ENCODE data around the gene RGS6. TPM values are rescaled to one million over a fixed set of nuclear protein-coding genes. Genes with fewer than 3 reads are reported as not detected.
A peak's percentile ranks its signal among the peaks of the same experiment; 100 is the strongest.

Gene RGS6
- total RNA-seq, 1 experiment from 2014 or later: not detected

DNA sequence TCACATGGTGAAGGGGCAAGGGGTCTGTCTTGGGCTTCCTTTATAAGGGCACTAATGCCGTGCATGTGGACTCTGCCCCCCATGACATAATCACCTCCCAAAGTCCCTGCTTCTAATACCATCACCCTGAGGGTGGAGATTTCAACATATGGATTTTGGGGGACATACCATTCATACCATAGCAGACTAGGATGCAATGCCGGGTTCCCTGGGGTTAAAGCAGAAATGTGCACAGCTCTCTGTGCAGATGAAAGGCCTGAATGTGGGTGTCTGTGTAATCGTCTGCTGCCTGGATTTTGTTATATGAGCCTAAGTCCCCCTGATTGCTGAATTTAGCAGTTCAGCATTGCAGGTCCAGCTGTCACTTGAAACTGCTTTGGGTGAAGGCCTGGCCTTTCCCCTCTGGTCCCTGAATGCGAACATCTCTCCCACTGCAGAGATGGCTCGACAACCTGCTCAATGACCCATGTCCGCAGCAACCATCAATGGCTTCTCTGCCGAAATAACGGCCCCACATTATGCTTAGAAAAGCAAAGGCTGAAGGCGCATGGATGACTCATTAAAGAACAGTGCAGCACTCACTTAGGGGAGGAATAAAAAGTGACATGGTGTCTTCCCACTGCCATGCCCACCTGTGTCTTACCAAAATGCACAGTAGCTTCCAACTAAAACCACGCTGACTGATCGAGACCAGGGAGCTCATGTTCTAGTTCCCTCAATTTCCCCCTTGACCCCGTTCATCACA lies 675.3 kb downstream of the RGS6 start:
- no peak for DNase-seq (ENCODE audit: low read depth)

DNA sequence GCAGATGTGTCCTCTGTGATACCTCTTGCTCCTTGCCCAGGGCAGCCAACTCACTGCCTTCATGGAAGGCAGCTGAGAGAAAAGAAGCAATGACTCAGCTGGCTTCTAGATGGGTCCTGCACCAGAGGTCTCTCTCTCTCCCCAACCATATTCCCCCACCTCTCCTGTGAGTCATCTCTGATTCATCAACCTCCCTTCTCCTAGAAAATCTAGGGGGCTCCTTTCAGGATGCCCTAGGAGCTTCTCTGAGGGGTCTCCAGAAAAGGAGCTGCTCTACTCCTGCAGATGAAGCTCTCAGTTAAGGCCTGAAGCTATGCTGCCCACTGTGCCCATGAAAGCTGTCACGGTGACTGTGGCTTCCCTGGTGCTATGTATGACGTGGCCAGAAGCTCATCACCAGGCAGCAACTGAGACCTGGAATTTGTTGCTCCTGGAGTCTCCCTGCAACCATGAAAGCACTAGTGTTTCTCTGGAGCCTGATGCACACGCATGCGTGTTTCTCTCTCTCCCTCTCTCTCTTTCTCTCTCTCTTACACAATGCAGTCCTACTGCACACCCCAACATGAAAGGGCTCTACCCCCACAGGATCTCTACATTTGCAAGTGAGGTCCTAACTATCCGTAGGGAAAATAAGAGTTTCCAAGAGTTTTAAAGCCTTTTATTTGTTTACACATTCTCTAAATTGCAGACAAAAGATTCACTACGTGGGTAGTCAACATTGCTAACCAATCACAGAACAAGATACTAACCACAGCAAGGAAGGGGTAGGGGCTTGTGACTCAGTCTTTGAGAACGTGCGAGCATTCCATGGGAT lies 676.4 kb downstream of the RGS6 start:
- peak; percentile 90 for DNase-seq (ENCODE audit: low read depth)

GRCh38 chr14:72609205-72609916 lies 677.1 kb downstream of the RGS6 start:
- DNase-seq (ENCODE audit: low read depth): no peak

GRCh38 chr14:72610096-72610830 lies 678.0 kb downstream of the RGS6 start:
- no peak for DNase-seq (ENCODE audit: low read depth)

- peak; percentile 67 for DNase-seq (ENCODE audit: low read depth)
These were observed 678.6 kb downstream of the RGS6 start for GRCh38 chr14:72610831-72611200.

- DNase-seq (ENCODE audit: low read depth): no peak
These were observed 679.3 kb downstream of the RGS6 start for GRCh38 chr14:72611506-72611905.

DNA sequence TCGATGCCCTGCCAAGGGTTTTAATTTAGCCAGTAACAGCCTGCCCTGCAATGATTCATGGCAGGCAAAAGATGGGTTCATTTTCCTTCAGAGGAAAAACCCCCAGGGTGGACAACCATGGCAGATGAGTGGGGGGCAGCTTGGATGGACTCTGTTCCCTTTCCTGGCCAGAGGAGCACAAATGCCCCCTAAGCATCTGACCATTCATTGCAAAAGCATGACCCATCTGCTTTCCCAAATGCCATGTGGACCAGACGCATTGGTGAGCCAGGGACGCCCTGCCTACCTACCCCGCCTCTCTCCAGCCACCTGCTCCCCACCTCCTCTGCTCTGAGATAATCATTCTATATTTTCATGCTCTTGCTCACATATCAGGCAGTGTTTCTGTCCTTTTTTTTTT lies 679.8 kb downstream of the RGS6 start:
- no peak for DNase-seq (ENCODE audit: low read depth)

- DNase-seq (ENCODE audit: low read depth): peak; percentile 57
These were observed 681.2 kb downstream of the RGS6 start for GRCh38 chr14:72613231-72613974.

- no peak for DNase-seq (ENCODE audit: low read depth)
These were observed 681.7 kb downstream of the RGS6 start for GRCh38 chr14:72613975-72614319.

DNA sequence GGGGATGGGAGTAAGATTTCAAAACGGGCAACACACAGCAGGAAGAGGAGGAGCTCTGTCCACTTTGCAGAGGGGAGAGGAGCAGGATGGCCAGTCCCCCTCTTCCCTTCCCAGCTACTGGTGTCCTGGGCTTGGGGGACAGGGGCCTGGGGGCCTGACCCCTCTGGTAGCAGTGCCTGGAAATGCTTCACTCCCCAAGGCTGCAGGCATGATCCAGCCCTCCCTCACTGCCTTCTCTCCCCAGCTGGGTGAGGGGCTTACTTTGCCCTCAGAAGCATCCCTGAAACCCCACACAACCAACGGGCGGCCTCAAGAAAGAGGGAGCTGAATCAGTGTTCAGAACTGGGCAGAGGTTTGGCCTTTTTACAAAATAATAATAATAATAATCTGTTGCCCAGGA lies 682.1 kb downstream of the RGS6 start:
- no peak for DNase-seq (ENCODE audit: low read depth)

DNA sequence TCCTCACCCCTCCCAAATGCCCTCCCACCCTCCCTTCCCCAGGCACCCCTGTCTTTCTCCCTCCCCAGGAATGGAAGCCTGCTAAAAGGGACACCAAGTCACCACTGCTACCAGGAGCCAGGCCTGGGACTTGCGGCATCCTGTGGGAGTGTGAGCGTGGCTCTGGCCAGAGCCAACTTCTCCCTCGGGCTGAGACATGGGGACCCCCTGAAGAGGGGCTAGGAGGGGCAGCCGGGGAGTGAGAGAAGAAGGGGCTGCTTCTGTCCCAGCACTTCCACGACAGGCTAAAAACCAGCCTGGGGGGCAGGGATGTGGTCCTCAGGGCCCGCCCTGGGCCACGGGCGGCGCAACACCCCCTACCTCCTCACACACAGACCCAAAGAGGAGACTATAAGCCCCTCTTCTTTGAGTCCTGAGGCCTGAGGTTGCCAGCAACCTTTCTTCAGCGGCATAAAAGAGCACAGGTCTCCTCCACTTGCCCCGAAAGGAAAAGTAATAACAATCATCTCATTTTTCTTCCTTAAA lies 682.7 kb downstream of the RGS6 start:
- no peak for DNase-seq (ENCODE audit: low read depth)

GRCh38 chr14:72615451-72616121 lies 683.4 kb downstream of the RGS6 start:
- peak; percentile 83 for DNase-seq (ENCODE audit: low read depth)
